Embryonic facial prominence (tissue), 1 donor: ENCODE results near the gene CNTN1.

Experiments
- DNase-seq: peaks from one replicate; pipeline ENCODE4 v3.0.0-alpha.2; 2016; ENCODE audit errors: extremely low spot score

Gene CNTN1

GRCh38 chr12:40959041-40959440, 266.8 kb downstream of the CNTN1 start:
- no peak for DNase-seq

- DNase-seq = no peak
Observed at GRCh38 chr12:40963751-40964150, 271.5 kb downstream of the CNTN1 start.

GRCh38 chr12:40969796-40970195, 277.6 kb downstream of the CNTN1 start:
- DNase-seq = no peak

- DNase-seq = no peak
Observed at GRCh38 chr12:40970320-40970907, 278.2 kb downstream of the CNTN1 start.

GRCh38 chr12:40971911-40972310, 279.7 kb downstream of the CNTN1 start:
- no peak for DNase-seq

GRCh38 chr12:40976546-40976945, 284.3 kb downstream of the CNTN1 start:
- no peak for DNase-seq

- no peak for DNase-seq
Observed at GRCh38 chr12:40980427-40980961, 288.3 kb downstream of the CNTN1 start.

- DNase-seq = no peak
Observed at GRCh38 chr12:40986001-40986400, 293.8 kb downstream of the CNTN1 start.

GRCh38 chr12:40988355-40988754, 296.1 kb downstream of the CNTN1 start:
- no peak for DNase-seq

GRCh38 chr12:40988824-40989223, 296.6 kb downstream of the CNTN1 start:
- DNase-seq = no peak

- no peak for DNase-seq
Observed at GRCh38 chr12:40989785-40990184, 297.5 kb downstream of the CNTN1 start.

- no peak for DNase-seq
Observed at GRCh38 chr12:40992158-40992557, 299.9 kb downstream of the CNTN1 start.

- DNase-seq = no peak
Observed at GRCh38 chr12:40992674-40993073, 300.4 kb downstream of the CNTN1 start.

- no peak for DNase-seq
Observed at GRCh38 chr12:40993158-40993557, 300.9 kb downstream of the CNTN1 start.

- DNase-seq = no peak
Observed at GRCh38 chr12:40996091-40996490, 303.9 kb downstream of the CNTN1 start.

GRCh38 chr12:40999210-40999609, 307.0 kb downstream of the CNTN1 start:
- no peak for DNase-seq

GRCh38 chr12:41008472-41008871, 316.2 kb downstream of the CNTN1 start:
- no peak for DNase-seq

- DNase-seq = no peak
Observed at GRCh38 chr12:41011939-41012338, 319.7 kb downstream of the CNTN1 start.

GRCh38 chr12:41013881-41014642, 321.8 kb downstream of the CNTN1 start:
- no peak for DNase-seq

- DNase-seq = no peak
Observed at GRCh38 chr12:41014643-41015020, 322.4 kb downstream of the CNTN1 start.

GRCh38 chr12:41018010-41018409, 325.8 kb downstream of the CNTN1 start:
- no peak for DNase-seq

GRCh38 chr12:41019461-41019860, 327.2 kb downstream of the CNTN1 start:
- no peak for DNase-seq

- DNase-seq = no peak
Observed at GRCh38 chr12:41023836-41024235, 331.6 kb downstream of the CNTN1 start.
